ENCODE results near the gene MPLKIP. TPM values are rescaled to one million over a fixed set of nuclear protein-coding genes. Genes with fewer than 3 reads are reported as not detected.

MPLKIP gene
- total and polyA plus RNA-seq, 10 of the 15 experiments (the other 5 are each of a cell fraction or from before 2014, with no cell fraction given): 4.6 to 78.8 (median 37.2) TPM

DNA sequence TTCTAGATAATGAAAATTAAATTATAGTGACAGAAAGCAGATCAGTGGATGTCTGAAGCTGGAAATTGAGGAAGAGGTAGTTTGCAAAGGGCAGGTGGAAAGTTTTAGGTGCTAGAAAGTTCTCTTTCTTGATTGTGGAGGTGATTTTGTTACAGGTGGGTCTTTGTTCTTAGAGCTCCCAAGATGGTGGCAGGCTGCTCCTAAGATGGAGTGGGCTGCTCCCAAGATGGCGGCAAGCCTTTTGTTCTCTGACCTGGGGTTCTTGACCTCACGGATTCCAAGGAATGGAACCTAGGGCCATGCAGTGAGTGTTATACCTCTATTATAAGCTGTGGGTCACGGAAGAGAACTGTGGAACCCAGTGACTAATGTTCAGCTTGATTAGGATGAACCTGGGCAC is 32.9 kb upstream of the MPLKIP start:
- BruUV-seq (replicated peaks): no TSS peak
- Histone ChIP-seq H3K9me3 (replicated peaks; ENCODE audit: control insufficient read depth, insufficient read depth, low read length) (no peaks in the 10 kb centered on the region), H3K4me3 (no peak overlapping the region), H3K4me2 (ENCODE audit: control insufficient read depth, insufficient read depth) (no peak overlapping the region), H3K27ac (ENCODE audit: control insufficient read depth, insufficient read depth) (no peak overlapping the region), H3K79me2 (ENCODE audit: control insufficient read depth, insufficient read depth, low read length) (no peaks in the 10 kb centered on the region), H3K36me3 (ENCODE audit: control insufficient read depth in 2 of 2, insufficient read depth in 2 of 2, low read length in 1 of 2) (no peaks in the 10 kb centered on the region), H3K4me1 (ENCODE audit: control insufficient read depth, insufficient read depth, low read length) (no peaks in the 10 kb centered on the region), H2AFZ (ENCODE audit: control insufficient read depth, low read depth, low read length) (no peak overlapping the region), H4K20me1 (ENCODE audit: control insufficient read depth, insufficient read depth) (no peaks in the 10 kb centered on the region), H3K27me3 (replicated peaks in 1 of 2; ENCODE audit: control insufficient read depth in 2 of 2, insufficient read depth in 2 of 2, low read length in 1 of 2) (no peaks in the 10 kb centered on the region; a peak in 1 of 4 replicates), H3K9ac (ENCODE audit: control insufficient read depth, insufficient read depth, low read length) (no peak overlapping the region)
- 33% methylated on average over 3 of the region's 3 CpGs for WGBS (ENCODE audit: insufficient coverage, insufficient replicate concordance, low lambda C conversion rate, missing lambda C conversion rate)
- intact Hi-C loops (cut with micrococcal nuclease; ENCODE audit: unreplicated experiment) (no loop called here), in situ Hi-C loops (cut with MboI) (no loop called here)
- no peak for ATAC-seq
- no peak for FAIRE-seq
- POLR2A ChIA-PET: no interaction called here
- TF ChIP-seq RCOR1 (conservative IDR thresholded peaks at IDR 0.05; ENCODE audit: low read depth, low read length): no peak
- no peak for TF ChIP-seq EED (IDR thresholded peaks at IDR 0.05; ENCODE audit: low read depth)
- TF ChIP-seq FOXM1 (IDR thresholded peaks at IDR 0.05; ENCODE audit: low read depth, low read length): no peak
- TF ChIP-seq MLLT1 (IDR thresholded peaks at IDR 0.05): no peak
- TF ChIP-seq IRF4 (IDR thresholded peaks at IDR 0.05; ENCODE audit: low read depth, low read length): no peak
- no peak for TF ChIP-seq BHLHE40 (IDR thresholded peaks at IDR 0.05; ENCODE audit: borderline replicate concordance in 1 of 2, low read depth in 2 of 2, low read length in 1 of 2)
- TF ChIP-seq IRF3 (IDR thresholded peaks at IDR 0.05): no peak
- TF ChIP-seq SMC3 (IDR thresholded peaks at IDR 0.05; ENCODE audit: borderline replicate concordance, low read length): no peak
- TF ChIP-seq YY1 (IDR thresholded peaks at IDR 0.05; ENCODE audit: low read depth, low read length): no peak
- no peak for TF ChIP-seq EGR1 (IDR thresholded peaks at IDR 0.05; ENCODE audit: borderline replicate concordance in 1 of 2, low read depth in 2 of 2, low read length in 2 of 2)
- TF ChIP-seq, protein P1, sequence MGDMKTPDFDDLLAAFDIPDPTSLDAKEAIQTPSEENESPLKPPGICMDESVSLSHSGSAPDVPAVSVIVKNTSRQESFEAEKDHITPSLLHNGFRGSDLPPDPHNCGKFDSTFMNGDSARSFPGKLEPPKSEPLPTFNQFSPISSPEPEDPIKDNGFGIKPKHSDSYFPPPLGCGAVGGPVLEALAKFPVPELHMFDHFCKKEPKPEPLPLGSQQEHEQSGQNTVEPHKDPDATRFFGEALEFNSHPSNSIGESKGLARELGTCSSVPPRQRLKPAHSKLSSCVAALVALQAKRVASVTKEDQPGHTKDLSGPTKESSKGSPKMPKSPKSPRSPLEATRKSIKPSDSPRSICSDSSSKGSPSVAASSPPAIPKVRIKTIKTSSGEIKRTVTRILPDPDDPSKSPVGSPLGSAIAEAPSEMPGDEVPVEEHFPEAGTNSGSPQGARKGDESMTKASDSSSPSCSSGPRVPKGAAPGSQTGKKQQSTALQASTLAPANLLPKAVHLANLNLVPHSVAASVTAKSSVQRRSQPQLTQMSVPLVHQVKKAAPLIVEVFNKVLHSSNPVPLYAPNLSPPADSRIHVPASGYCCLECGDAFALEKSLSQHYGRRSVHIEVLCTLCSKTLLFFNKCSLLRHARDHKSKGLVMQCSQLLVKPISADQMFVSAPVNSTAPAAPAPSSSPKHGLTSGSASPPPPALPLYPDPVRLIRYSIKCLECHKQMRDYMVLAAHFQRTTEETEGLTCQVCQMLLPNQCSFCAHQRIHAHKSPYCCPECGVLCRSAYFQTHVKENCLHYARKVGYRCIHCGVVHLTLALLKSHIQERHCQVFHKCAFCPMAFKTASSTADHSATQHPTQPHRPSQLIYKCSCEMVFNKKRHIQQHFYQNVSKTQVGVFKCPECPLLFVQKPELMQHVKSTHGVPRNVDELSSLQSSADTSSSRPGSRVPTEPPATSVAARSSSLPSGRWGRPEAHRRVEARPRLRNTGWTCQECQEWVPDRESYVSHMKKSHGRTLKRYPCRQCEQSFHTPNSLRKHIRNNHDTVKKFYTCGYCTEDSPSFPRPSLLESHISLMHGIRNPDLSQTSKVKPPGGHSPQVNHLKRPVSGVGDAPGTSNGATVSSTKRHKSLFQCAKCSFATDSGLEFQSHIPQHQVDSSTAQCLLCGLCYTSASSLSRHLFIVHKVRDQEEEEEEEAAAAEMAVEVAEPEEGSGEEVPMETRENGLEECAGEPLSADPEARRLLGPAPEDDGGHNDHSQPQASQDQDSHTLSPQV (IDR thresholded peaks at IDR 0.05): no peak
- no peak for TF ChIP-seq PBX3 (IDR thresholded peaks at IDR 0.05; ENCODE audit: insufficient replicate concordance, low read depth, low read length)
- CTCF ChIA-PET: no interaction called here
- SMC1A ChIA-PET (ENCODE audit: uncharacterized antibody, unreplicated experiment): no interaction called here
- DNase-seq (ENCODE audit: low read depth, low spot score): no peak
- RAD21 ChIA-PET (ENCODE audit: unreplicated experiment): no interaction called here

Measured in GM12878 (cell line).